Measurements from ENCODE around the gene SLC35E1. TPM values are rescaled to one million over a fixed set of nuclear protein-coding genes. Genes with fewer than 3 reads are reported as not detected.

SLC35E1 gene
- total RNA-seq, 1 experiment from 2014 or later: 36.3 TPM

GRCh38 chr19:16525751-16526481, 46.3 kb downstream of the SLC35E1 start:
- DNase-seq (ENCODE audit: low spot score): no peak
- POLR2A ChIA-PET (ENCODE audit: low non-redundant PET): no interaction called here
- no peak for TF ChIP-seq EZH2 (IDR thresholded peaks at IDR 0.05; ENCODE audit: borderline replicate concordance, low read depth, low read length, poor library complexity, severe bottlenecking)
- no peak for TF ChIP-seq CTCF (conservative IDR thresholded peaks at IDR 0.05; ENCODE audit: low read depth, low read length)
- no peak overlapping the region for H3K27ac ChIP-seq (ENCODE audit: low read depth, low read length, poor library complexity, severe bottlenecking)
- intact Hi-C loops (cut with micrococcal nuclease; ENCODE audit: unreplicated experiment): no loop called here
- H3K27me3 ChIP-seq (replicated peaks; ENCODE audit: insufficient read depth, low read depth, low read length, poor library complexity): no peaks in the 10 kb centered on the region
- CTCF ChIA-PET: no interaction called here
- no peaks in the 10 kb centered on the region for H3K4me1 ChIP-seq (ENCODE audit: insufficient read depth, low read length, poor library complexity, severe bottlenecking)
- no TSS peak for BruUV-seq (replicated peaks)
- H3K36me3 ChIP-seq (ENCODE audit: insufficient read depth, low read length, poor library complexity, severe bottlenecking): peaks cover 95% of the 10 kb centered on the region
- H3K4me3 ChIP-seq (ENCODE audit: low read depth, low read length, poor library complexity, severe bottlenecking): no peak overlapping the region
- H3K9me3 ChIP-seq (ENCODE audit: low read depth, low read length, poor library complexity, severe bottlenecking): no peaks in the 10 kb centered on the region

- TF ChIP-seq CTCF (conservative IDR thresholded peaks at IDR 0.05; ENCODE audit: low read depth, low read length) (no peak), EZH2 (IDR thresholded peaks at IDR 0.05; ENCODE audit: borderline replicate concordance, low read depth, low read length, poor library complexity, severe bottlenecking) (no peak)
- Histone ChIP-seq H3K27me3 (replicated peaks; ENCODE audit: insufficient read depth, low read depth, low read length, poor library complexity) (no peaks in the 10 kb centered on the region), H3K27ac (ENCODE audit: low read depth, low read length, poor library complexity, severe bottlenecking) (no peak overlapping the region), H3K9me3 (ENCODE audit: low read depth, low read length, poor library complexity, severe bottlenecking) (no peaks in the 10 kb centered on the region), H3K4me1 (ENCODE audit: insufficient read depth, low read length, poor library complexity, severe bottlenecking) (no peaks in the 10 kb centered on the region), H3K4me3 (ENCODE audit: low read depth, low read length, poor library complexity, severe bottlenecking) (no peak overlapping the region), H3K36me3 (ENCODE audit: insufficient read depth, low read length, poor library complexity, severe bottlenecking) (peaks cover 95% of the 10 kb centered on the region)
- no TSS peak for BruUV-seq (replicated peaks)
- ChIA-PET POLR2A (ENCODE audit: low non-redundant PET) (no interaction called here), CTCF (no interaction called here)
- DNase-seq (ENCODE audit: low spot score): no peak
- intact Hi-C loops (cut with micrococcal nuclease; ENCODE audit: unreplicated experiment): no loop called here
Observed at GRCh38 chr19:16524991-16525734, 47.1 kb downstream of the SLC35E1 start.

- H3K27me3 ChIP-seq (replicated peaks; ENCODE audit: insufficient read depth, low read depth, low read length, poor library complexity): no peaks in the 10 kb centered on the region
- TF ChIP-seq EZH2 (IDR thresholded peaks at IDR 0.05; ENCODE audit: borderline replicate concordance, low read depth, low read length, poor library complexity, severe bottlenecking) (no peak), CTCF (conservative IDR thresholded peaks at IDR 0.05; ENCODE audit: low read depth, low read length) (no peak)
- H3K36me3 ChIP-seq (ENCODE audit: insufficient read depth, low read length, poor library complexity, severe bottlenecking): peaks cover 95% of the 10 kb centered on the region
- H3K4me1 ChIP-seq (ENCODE audit: insufficient read depth, low read length, poor library complexity, severe bottlenecking): no peaks in the 10 kb centered on the region
- no peak overlapping the region for H3K4me3 ChIP-seq (ENCODE audit: low read depth, low read length, poor library complexity, severe bottlenecking)
- ChIA-PET POLR2A (ENCODE audit: low non-redundant PET) (interaction anchor here (0.6 kb wide), 1 partner anchor 151 kb away, joined by 5 read pairs; no protein-coding TSS in a partner anchor), CTCF (no interaction called here)
- H3K9me3 ChIP-seq (ENCODE audit: low read depth, low read length, poor library complexity, severe bottlenecking): no peaks in the 10 kb centered on the region
- no peak for DNase-seq (ENCODE audit: low spot score)
- BruUV-seq (replicated peaks): no TSS peak
- intact Hi-C loops (cut with micrococcal nuclease; ENCODE audit: unreplicated experiment): no loop called here
- no peak overlapping the region for H3K27ac ChIP-seq (ENCODE audit: low read depth, low read length, poor library complexity, severe bottlenecking)
Observed at GRCh38 chr19:16522559-16523377, 49.4 kb downstream of the SLC35E1 start.
